Gastroesophageal sphincter (tissue), 4 donors: ENCODE measurements around the gene MSL1. TPM values are rescaled to one million over a fixed set of nuclear protein-coding genes. Genes with fewer than 3 reads are reported as not detected.

Source experiments
- ATAC-seq: fragments of 150-250 bp; one replicate; pipeline ENCODE4 v1.9.1; 2016; ENCODE audit warnings: mild to moderate bottlenecking, moderate library complexity
- H3K27ac ChIP-seq, 4 donors: fragments of 200-600 bp; sonication (generic) in 3 of 4; 1 replicate in 3 of 4; 2 replicates in 1 of 4; pipeline ENCODE4 v1.5.1; 2016 to 2019
- H3K27me3 ChIP-seq: fragments of 200-600 bp; sonication (generic); one replicate; pipeline ENCODE4 v1.5.1; 2019
- H3K36me3 ChIP-seq, 2 donors: fragments of 200-600 bp; sonication (generic); one replicate each; pipeline ENCODE4 v1.5.1; 2019; ENCODE audit warnings: control low read depth in 1 of 2
- H3K4me1 ChIP-seq, 3 donors: fragments of 200-600 bp; sonication (generic); 1 replicate in 2 of 3; 2 replicates in 1 of 3; pipeline ENCODE4 v1.5.1; 2016 to 2019; ENCODE audit warnings: control low read depth in 2 of 3
- H3K4me3 ChIP-seq, 2 donors: fragments of 200-600 bp; sonication (generic); one replicate each; pipeline ENCODE4 v1.5.1; 2019; ENCODE audit warnings: mild to moderate bottlenecking in 1 of 2, moderate library complexity in 1 of 2
- H3K9me3 ChIP-seq, 3 donors: fragments of 200-600 bp; sonication (generic); one replicate each; pipeline ENCODE4 v1.5.1; 2017 to 2019; ENCODE audit warnings: control low read depth in 2 of 3
- EP300 ChIP-seq: sonication (generic); formaldehyde crosslinking; IDR thresholded peaks from one replicate; pipeline ENCODE4 v1.6.1; 2017; ENCODE audit warnings: antibody characterized with exemption, mild to moderate bottlenecking
- POLR2A ChIP-seq, 2 donors: fragments of 450-650 bp; IDR thresholded peaks; one replicate each; pipeline ENCODE4 v1.6.1; 2017; ENCODE audit warnings: antibody characterized with exemption in 2 of 2, mild to moderate bottlenecking in 2 of 2, moderate library complexity in 1 of 2
- POLR2AphosphoS5 ChIP-seq: sonication (generic); formaldehyde crosslinking; IDR thresholded peaks from one replicate; pipeline ENCODE4 v1.6.1; 2017; ENCODE audit warnings: antibody characterized with exemption
- WGBS, 2 donors: methylation state at CpG; one replicate each; pipeline ENCODE4 v1.1.5; 2018; ENCODE audit warnings: low coverage in 1 of 2; 5-methylcytosine and 5-hydroxymethylcytosine counted together
- total RNA-seq, 4 donors: library from RNA; depleted of rRNA; stranded (reverse); fragments of >200 nt; gene quantifications; one replicate each; pipeline ENCODE4 v1.1.0, GENCODE V29; 2016
- TF ChIP-seq, protein P1 (sequence below), 4 experiments: fragments of 200-600 bp in 2 of 4; fragments of 450-650 bp in 2 of 4; sonication (generic) in 1 of 4; IDR thresholded peaks; one replicate each; pipeline ENCODE4 v1.5.1; 2017 to 2019; ENCODE audit warnings: antibody characterized with exemption in 4 of 4, mild to moderate bottlenecking in 2 of 4, moderate library complexity in 2 of 4

Gene MSL1
- total RNA-seq, 4 donors from 2014 or later = 67.0 to 107 (median 88.1) TPM

DNA sequence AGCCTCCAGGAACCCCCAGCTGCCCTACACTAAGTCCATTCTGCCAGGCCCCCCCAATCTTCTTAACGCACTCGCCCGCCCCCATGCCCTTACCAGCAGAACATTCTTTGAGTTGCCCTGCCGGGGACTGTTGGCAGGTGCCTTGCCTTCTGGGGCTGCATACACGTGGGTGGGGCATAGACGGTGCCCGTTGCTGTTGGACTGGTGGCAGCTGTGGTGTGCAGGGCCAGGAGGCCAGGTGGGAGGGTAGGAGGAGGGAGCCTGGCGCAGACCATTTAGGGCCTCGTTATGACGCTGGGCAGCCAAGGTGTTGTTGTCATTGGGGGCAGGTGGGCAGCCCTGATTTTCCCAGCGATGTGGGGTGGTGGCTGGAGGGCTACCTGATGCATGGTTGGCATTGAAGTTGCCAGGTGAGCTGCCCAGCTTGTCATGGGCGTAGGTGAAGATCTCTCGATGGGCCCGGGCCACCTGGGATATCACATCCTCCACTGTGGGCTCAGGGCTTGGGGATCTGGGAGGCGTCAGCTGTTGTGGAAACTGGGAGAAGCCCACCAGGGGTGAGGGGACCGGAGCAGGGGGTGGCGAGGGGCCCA lies 26.3 kb upstream of the MSL1 start:
- H3K4me1 ChIP-seq = peaks cover 18 to 84% (median 79%) of the 10 kb centered on the region in 3 donors
- H3K9me3 ChIP-seq = no peaks in the 10 kb centered on the region
- ATAC-seq = no peak
- no peaks in the 10 kb centered on the region for H3K27me3 ChIP-seq
- H3K4me3 ChIP-seq = no peak overlapping the region
- TF ChIP-seq, protein P1, sequence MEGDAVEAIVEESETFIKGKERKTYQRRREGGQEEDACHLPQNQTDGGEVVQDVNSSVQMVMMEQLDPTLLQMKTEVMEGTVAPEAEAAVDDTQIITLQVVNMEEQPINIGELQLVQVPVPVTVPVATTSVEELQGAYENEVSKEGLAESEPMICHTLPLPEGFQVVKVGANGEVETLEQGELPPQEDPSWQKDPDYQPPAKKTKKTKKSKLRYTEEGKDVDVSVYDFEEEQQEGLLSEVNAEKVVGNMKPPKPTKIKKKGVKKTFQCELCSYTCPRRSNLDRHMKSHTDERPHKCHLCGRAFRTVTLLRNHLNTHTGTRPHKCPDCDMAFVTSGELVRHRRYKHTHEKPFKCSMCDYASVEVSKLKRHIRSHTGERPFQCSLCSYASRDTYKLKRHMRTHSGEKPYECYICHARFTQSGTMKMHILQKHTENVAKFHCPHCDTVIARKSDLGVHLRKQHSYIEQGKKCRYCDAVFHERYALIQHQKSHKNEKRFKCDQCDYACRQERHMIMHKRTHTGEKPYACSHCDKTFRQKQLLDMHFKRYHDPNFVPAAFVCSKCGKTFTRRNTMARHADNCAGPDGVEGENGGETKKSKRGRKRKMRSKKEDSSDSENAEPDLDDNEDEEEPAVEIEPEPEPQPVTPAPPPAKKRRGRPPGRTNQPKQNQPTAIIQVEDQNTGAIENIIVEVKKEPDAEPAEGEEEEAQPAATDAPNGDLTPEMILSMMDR (IDR thresholded peaks at IDR 0.05) = no peak
- TF ChIP-seq POLR2A (IDR thresholded peaks at IDR 0.05) = no peak
- peak; percentile 54 for TF ChIP-seq POLR2AphosphoS5
- H3K36me3 ChIP-seq = peaks cover 0 to 56% of the 10 kb centered on the region in 2 donors
- peak overlapping the region; percentile 18 to 99 (median 98) for H3K27ac ChIP-seq
- no CpG with 5 or more reads among the region's 17 CpGs for WGBS, 2 donors

DNA sequence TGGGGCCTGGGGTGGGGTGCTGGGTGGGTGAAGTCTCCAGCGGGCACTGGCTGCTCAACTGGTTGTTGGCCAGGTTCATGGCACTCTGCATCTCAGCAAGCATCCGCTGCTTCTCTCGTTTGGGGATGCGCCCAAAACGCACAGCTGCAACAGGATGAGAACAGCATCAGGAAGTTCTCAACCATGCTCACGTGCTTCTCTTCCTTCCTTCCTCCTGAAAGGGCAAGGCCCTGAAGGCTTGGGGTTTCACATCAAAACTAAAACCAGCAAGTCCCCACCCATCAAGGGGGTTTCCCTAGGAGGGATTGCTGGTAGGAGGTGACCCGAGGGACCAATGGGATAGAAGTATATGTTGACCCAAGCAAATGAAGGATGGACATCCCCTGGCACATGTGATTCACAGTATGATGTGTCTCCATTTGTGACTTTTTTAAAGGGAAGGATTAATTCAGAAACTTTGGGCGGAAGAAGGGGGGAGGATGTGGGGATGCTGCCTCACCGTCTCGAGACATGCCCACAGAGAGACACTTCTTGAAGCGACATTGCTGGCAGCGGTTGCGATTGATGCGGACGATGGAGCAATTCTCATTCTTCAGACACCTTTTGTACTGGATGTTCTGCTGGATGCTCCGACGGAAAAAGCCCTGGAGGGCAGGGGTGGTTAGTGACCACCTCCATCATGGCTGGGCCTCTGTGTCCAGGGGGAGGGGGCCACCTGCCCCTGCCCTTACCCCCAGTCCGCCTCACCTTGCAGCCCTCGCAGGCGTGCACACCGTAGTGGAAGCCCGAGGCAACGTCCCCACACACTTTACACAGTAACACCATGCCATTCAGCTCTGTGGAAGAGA lies 25.6 kb upstream of the MSL1 start:
- Histone ChIP-seq H3K36me3 (peaks cover 0 to 49% of the 10 kb centered on the region in 2 donors), H3K4me3 (peak overlapping the region in 1 of 2 donors; percentile 82), H3K4me1 (peaks cover 18 to 81% (median 72%) of the 10 kb centered on the region in 3 donors), H3K27ac (peak overlapping the region; percentile 94 to 99 (median 98)), H3K27me3 (no peaks in the 10 kb centered on the region), H3K9me3 (no peaks in the 10 kb centered on the region)
- TF ChIP-seq POLR2AphosphoS5 (peak; percentile 40), POLR2A (IDR thresholded peaks at IDR 0.05) (no peak), EP300 (no peak)
- TF ChIP-seq, protein P1 (IDR thresholded peaks at IDR 0.05) = no peak
- no peak for ATAC-seq
- 42% methylated on average over 6 to 11 of the region's 23 CpGs for WGBS, 2 donors

DNA sequence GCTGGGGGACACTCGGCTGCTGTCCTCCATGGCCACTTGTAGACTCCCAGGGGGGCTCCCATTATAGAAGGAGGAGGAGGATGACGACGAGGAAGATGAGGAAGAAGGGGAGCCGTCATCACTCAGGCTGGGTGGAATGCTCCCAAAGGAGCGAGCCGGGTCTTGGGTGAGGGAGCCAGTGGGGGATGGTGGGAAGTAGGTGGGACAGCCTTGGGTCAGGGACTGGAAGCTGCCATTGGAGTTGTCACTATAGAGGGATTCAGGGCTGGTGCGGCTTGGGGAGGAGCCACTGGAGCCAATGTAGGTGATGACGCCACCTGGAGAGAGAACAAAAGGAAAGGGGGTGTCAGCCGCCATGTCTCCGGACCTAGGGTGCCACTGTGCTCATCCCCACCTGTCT lies 24.7 kb upstream of the MSL1 start:
- H3K4me1 ChIP-seq = peaks cover 18 to 81% (median 68%) of the 10 kb centered on the region in 3 donors
- ATAC-seq = no peak

DNA sequence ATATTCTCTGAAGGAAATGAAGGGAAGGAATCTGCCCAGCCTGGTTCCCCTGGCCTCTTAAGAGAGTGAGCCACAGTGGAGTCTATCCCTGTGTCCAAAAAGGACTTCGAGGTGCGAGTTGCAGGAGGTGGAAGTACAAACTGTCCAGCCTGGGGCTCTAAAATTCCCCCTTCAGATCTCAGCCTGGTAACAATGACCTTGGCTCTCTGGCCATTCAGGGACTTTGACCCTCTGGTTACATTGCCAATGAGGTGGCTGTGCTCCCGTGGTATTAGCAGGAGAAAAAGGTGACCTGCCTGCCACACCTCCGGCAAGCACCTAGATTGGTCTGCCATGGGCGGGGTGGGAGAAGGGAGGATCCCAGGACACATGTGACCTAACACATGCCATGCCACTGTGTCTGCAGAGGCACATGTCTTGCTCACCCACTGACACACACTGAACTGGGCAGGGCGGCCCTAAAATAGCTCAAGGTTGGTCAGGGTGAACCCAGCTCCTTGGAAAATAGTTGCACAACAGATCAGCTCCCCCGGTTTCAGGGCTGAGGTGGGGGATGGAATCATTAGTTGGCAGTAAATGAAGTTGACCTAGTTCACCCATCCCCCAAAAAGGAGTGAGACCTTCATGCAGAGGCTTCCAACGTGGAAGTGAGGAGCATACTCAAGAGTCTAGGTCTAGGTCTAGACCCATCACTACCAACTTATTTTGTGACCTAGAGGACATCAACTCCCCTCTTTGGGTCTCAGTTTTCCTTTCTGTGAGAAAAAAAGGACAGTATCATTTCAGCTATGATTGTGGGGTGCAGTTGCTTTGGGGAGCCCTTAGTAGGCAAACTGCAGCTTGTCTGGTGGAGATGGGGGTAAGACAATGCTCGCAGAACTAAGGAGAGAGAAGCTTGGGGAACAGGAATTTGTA lies 23.6 kb upstream of the MSL1 start:
- no peaks in the 10 kb centered on the region for H3K9me3 ChIP-seq
- 7 to 20% methylated on average over 3 to 7 of the region's 9 CpGs for WGBS, 2 donors
- H3K4me1 ChIP-seq = peaks cover 18 to 81% (median 68%) of the 10 kb centered on the region in 3 donors
- no peaks in the 10 kb centered on the region for H3K27me3 ChIP-seq
- peak; percentile 80 for TF ChIP-seq POLR2AphosphoS5
- no peak for TF ChIP-seq EP300
- TF ChIP-seq, protein P1 (IDR thresholded peaks at IDR 0.05) = no peak
- H3K27ac ChIP-seq = peak overlapping the region; percentile 94 to 99 (median 98)
- peak; percentile 11 for ATAC-seq
- H3K36me3 ChIP-seq = peaks cover 0 to 42% of the 10 kb centered on the region in 2 donors
- H3K4me3 ChIP-seq = peak overlapping the region; percentile 33 to 82

More for the DNA sequence above, 24.7 kb upstream of the MSL1 start:
- H3K4me3 ChIP-seq = peak overlapping the region in 1 of 2 donors; percentile 82
- peaks cover 0 to 48% of the 10 kb centered on the region in 2 donors for H3K36me3 ChIP-seq
- peak overlapping the region; percentile 94 to 99 (median 98) for H3K27ac ChIP-seq
- H3K27me3 ChIP-seq = no peaks in the 10 kb centered on the region
- H3K9me3 ChIP-seq = no peaks in the 10 kb centered on the region
- no peak for TF ChIP-seq POLR2AphosphoS5
- TF ChIP-seq, protein P1 (IDR thresholded peaks at IDR 0.05) = no peak
- no peak for TF ChIP-seq POLR2A (IDR thresholded peaks at IDR 0.05)
- TF ChIP-seq EP300 = no peak
- WGBS, 2 donors = 49% methylated on average over 5 of the region's 10 CpGs; no CpG with 5 or more reads in 1 of the 2 donors
